SJSA1 (cell line): ENCODE data around the gene SCP2D1. TPM values are rescaled to one million over a fixed set of nuclear protein-coding genes. Genes with fewer than 3 reads are reported as not detected.

Source experiments
- DNase-seq, 2 experiments: peaks; one replicate each; pipeline ENCODE4 v3.0.0-alpha.2; 2015 to 2020; ENCODE audit warnings: low spot score in 2 of 2, low read depth in 1 of 2
- H3K27ac ChIP-seq: fragments of 250-450 bp; sonication (Bioruptor Pico); 2 replicates; pipeline ENCODE4 v1.5.1; 2020; ENCODE audit warnings: mild to moderate bottlenecking, moderate library complexity
- H3K27me3 ChIP-seq: fragments of 250-450 bp; sonication (Bioruptor Pico); replicated peaks from 2 replicates; pipeline ENCODE4 v1.5.1; 2020; ENCODE audit warnings: mild to moderate bottlenecking, moderate library complexity
- H3K36me3 ChIP-seq: fragments of 250-450 bp; sonication (Bioruptor Pico); 2 replicates; pipeline ENCODE4 v1.5.1; 2020; ENCODE audit warnings: mild to moderate bottlenecking
- H3K4me1 ChIP-seq: fragments of 250-450 bp; sonication (Bioruptor Pico); replicated peaks from 2 replicates; pipeline ENCODE4 v1.6.1; 2021; ENCODE audit warnings: mild to moderate bottlenecking
- H3K4me3 ChIP-seq: fragments of 250-450 bp; sonication (Bioruptor Pico); 2 replicates; pipeline ENCODE4 v1.5.1; 2020; ENCODE audit warnings: mild to moderate bottlenecking
- H3K9me3 ChIP-seq: fragments of 250-450 bp; sonication (Bioruptor Pico); replicated peaks from 2 replicates; pipeline ENCODE4 v1.5.1; 2020; ENCODE audit warnings: mild to moderate bottlenecking
- total RNA-seq: library from RNA; depleted of rRNA; stranded (reverse); fragments of >200 nt; shearing (Covaris generic); gene quantifications from 2 replicates; pipeline ENCODE4 v1.2.3, GENCODE V29; 2014; rRNA removed

SCP2D1 gene
- total RNA-seq, 1 experiment from 2014 or later, result not detected

DNA sequence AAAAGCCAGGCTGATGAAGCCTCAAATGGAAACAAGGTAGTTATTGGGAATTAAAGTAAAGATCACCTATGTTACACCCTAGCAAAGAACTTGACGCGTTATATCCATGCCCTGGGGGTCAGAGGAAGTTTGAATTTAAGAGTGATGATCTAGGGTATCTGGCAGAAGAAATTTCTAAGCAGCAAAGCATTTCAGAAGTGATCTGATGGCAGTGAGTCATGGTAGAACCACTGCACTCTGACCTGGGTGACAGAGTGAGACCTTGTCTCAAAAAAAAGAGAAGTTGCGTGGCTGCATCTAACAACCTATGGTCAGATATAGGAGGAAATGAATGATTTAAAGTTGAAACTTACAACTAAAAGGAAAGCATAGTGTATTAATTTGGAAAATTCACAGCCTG is 45.2 kb downstream of the SCP2D1 start:
- H3K9me3 ChIP-seq, result no peaks in the 10 kb centered on the region
- H3K4me1 ChIP-seq, result no peaks in the 10 kb centered on the region
- H3K4me3 ChIP-seq, result no peak overlapping the region
- H3K27ac ChIP-seq, result no peak overlapping the region
- no peaks in the 10 kb centered on the region for H3K27me3 ChIP-seq
- no peaks in the 10 kb centered on the region for H3K36me3 ChIP-seq
- no peak for DNase-seq

Other genes with a start within 250 kb of the SCP2D1 start
- 84.1 and 117 TPM in 2 replicates for gene SMIM26, start 246.4 kb upstream of the SCP2D1 start, total RNA-seq
- 57.2 and 70.2 TPM in 2 replicates for gene DTD1, start 225.7 kb upstream of the SCP2D1 start, total RNA-seq